Measurements from ENCODE around the gene LOC101059915.

Gene LOC101059915

GRCh38 chrX:71653344-71653743, 14.0 kb upstream of the LOC101059915 start:
- intact Hi-C loops (cut with micrococcal nuclease): loop anchor here (2.0 to 5.0 kb wide), 6 partner anchors 31 to 886 kb away; partner anchors contain the start of genes CXCR3 (in 1 of the 2) and OGT (in 1 of the 2)
- Mint-ChIP-seq H3K27me3 (peaks cover 0 to 12% (median 0%) of the 10 kb centered on the region in 5 donors), H3K4me1 (peaks cover 0 to 22% (median 0%) of the 10 kb centered on the region in 7 donors), H3K27ac (no peak overlapping the region), H3K36me3 (no peaks in the 10 kb centered on the region), H3K4me3 (no peak overlapping the region), H3K9me3 (peaks cover 0 to 6% (median 0%) of the 10 kb centered on the region in 11 donors)
- Histone ChIP-seq H3K36me3 (ENCODE audit: control insufficient read depth in 2 of 3, insufficient read depth in 3 of 3, low read length in 3 of 3) (no peaks in the 10 kb centered on the region), H3K9me3 (ENCODE audit: control insufficient read depth in 2 of 3, low read length in 3 of 3) (no peaks in the 10 kb centered on the region), H3K27ac (ENCODE audit: low read depth, low read length) (no peak overlapping the region), H3K4me1 (ENCODE audit: control insufficient read depth in 2 of 2, insufficient read depth in 2 of 2, low read length in 2 of 2) (peaks cover 0 to 5% of the 10 kb centered on the region in 2 donors), H3K27me3 (ENCODE audit: control insufficient read depth in 2 of 2, insufficient read depth in 2 of 2, low read length in 2 of 2) (no peaks in the 10 kb centered on the region), H3K4me3 (ENCODE audit: low read length) (no peak overlapping the region)
- CTCF ChIA-PET: no interaction called here
- ATAC-seq: no peak
- POLR2A ChIA-PET: no interaction called here
- DNase-seq: no peak

GRCh38 chrX:71657267-71657666, 10.1 kb upstream of the LOC101059915 start:
- H3K4me3 Mint-ChIP-seq: no peak overlapping the region
- Histone ChIP-seq H3K9me3 (ENCODE audit: control insufficient read depth in 2 of 3, low read length in 3 of 3) (no peaks in the 10 kb centered on the region), H3K27ac (ENCODE audit: low read depth, low read length) (no peak overlapping the region), H3K27me3 (ENCODE audit: control insufficient read depth in 2 of 2, insufficient read depth in 2 of 2, low read length in 2 of 2) (no peaks in the 10 kb centered on the region), H3K4me1 (ENCODE audit: control insufficient read depth in 2 of 2, insufficient read depth in 2 of 2, low read length in 2 of 2) (no peaks in the 10 kb centered on the region), H3K4me3 (ENCODE audit: low read length) (no peak overlapping the region), H3K36me3 (ENCODE audit: control insufficient read depth in 2 of 3, insufficient read depth in 3 of 3, low read length in 3 of 3) (no peaks in the 10 kb centered on the region)
- H3K27ac Mint-ChIP-seq: no peak overlapping the region
- DNase-seq (no peak), ATAC-seq (no peak)
- no peaks in the 10 kb centered on the region for H3K36me3 Mint-ChIP-seq
- intact Hi-C loops (cut with micrococcal nuclease): no loop called here
- H3K9me3 Mint-ChIP-seq: peaks cover 0 to 6% (median 0%) of the 10 kb centered on the region in 11 donors
- peaks cover 0 to 12% (median 0%) of the 10 kb centered on the region in 5 donors for H3K27me3 Mint-ChIP-seq
- peaks cover under 1 to 11% (median 2%) of the 10 kb centered on the region in 7 donors for H3K4me1 Mint-ChIP-seq
- POLR2A ChIA-PET: no interaction called here
- CTCF ChIA-PET: no interaction called here

GRCh38 chrX:71659342-71659741, 8.0 kb upstream of the LOC101059915 start:
- H3K4me3 Mint-ChIP-seq: no peak overlapping the region
- no peak overlapping the region for H3K27ac Mint-ChIP-seq
- Histone ChIP-seq H3K36me3 (ENCODE audit: control insufficient read depth in 2 of 3, insufficient read depth in 3 of 3, low read length in 3 of 3) (no peaks in the 10 kb centered on the region), H3K9me3 (ENCODE audit: control insufficient read depth in 2 of 3, low read length in 3 of 3) (no peaks in the 10 kb centered on the region), H3K27ac (ENCODE audit: low read depth, low read length) (no peak overlapping the region), H3K4me3 (ENCODE audit: low read length) (no peak overlapping the region), H3K4me1 (ENCODE audit: control insufficient read depth in 2 of 2, insufficient read depth in 2 of 2, low read length in 2 of 2) (peaks cover 3 to 5% of the 10 kb centered on the region in 2 donors), H3K27me3 (ENCODE audit: control insufficient read depth in 2 of 2, insufficient read depth in 2 of 2, low read length in 2 of 2) (no peaks in the 10 kb centered on the region)
- H3K27me3 Mint-ChIP-seq: peaks cover 0 to 11% (median 0%) of the 10 kb centered on the region in 5 donors
- ChIA-PET POLR2A (no interaction called here), CTCF (no interaction called here)
- H3K9me3 Mint-ChIP-seq: peaks cover 0 to 6% (median 0%) of the 10 kb centered on the region in 11 donors
- intact Hi-C loops (cut with micrococcal nuclease): no loop called here
- peaks cover 6 to 24% (median 13%) of the 10 kb centered on the region in 7 donors for H3K4me1 Mint-ChIP-seq
- DNase-seq (no peak), ATAC-seq (no peak)
- H3K36me3 Mint-ChIP-seq: no peaks in the 10 kb centered on the region

GRCh38 chrX:71659959-71660358, 7.4 kb upstream of the LOC101059915 start:
- intact Hi-C loops (cut with micrococcal nuclease): no loop called here
- H3K4me3 Mint-ChIP-seq: no peak overlapping the region
- H3K4me1 Mint-ChIP-seq: peaks cover 6 to 24% (median 13%) of the 10 kb centered on the region in 7 donors

GRCh38 chrX:71660562-71661416, 6.6 kb upstream of the LOC101059915 start:
- peaks cover 0 to 6% (median 0%) of the 10 kb centered on the region in 11 donors for H3K9me3 Mint-ChIP-seq
- H3K4me1 Mint-ChIP-seq: peaks cover 6 to 24% (median 13%) of the 10 kb centered on the region in 7 donors
- no peaks in the 10 kb centered on the region for H3K36me3 Mint-ChIP-seq
- no peak overlapping the region for H3K4me3 Mint-ChIP-seq
- no peaks in the 10 kb centered on the region for H3K9me3 ChIP-seq (ENCODE audit: control insufficient read depth in 2 of 3, low read length in 3 of 3)
- ATAC-seq (no peak), DNase-seq (no peak)
- no peaks in the 10 kb centered on the region for H3K36me3 ChIP-seq (ENCODE audit: control insufficient read depth in 2 of 3, insufficient read depth in 3 of 3, low read length in 3 of 3)
- peaks cover 0 to 5% (median 0%) of the 10 kb centered on the region in 5 donors for H3K27me3 Mint-ChIP-seq
- peaks cover 3 to 5% of the 10 kb centered on the region in 2 donors for H3K4me1 ChIP-seq (ENCODE audit: control insufficient read depth in 2 of 2, insufficient read depth in 2 of 2, low read length in 2 of 2)
- H3K27ac Mint-ChIP-seq: peak overlapping the region in 1 of 9 donors; percentile 44
- ChIA-PET POLR2A (no interaction called here), CTCF (no interaction called here)
- intact Hi-C loops (cut with micrococcal nuclease): no loop called here
- H3K4me3 ChIP-seq (ENCODE audit: low read length): no peak overlapping the region
- H3K27ac ChIP-seq (ENCODE audit: low read depth, low read length): no peak overlapping the region
- no peaks in the 10 kb centered on the region for H3K27me3 ChIP-seq (ENCODE audit: control insufficient read depth in 2 of 2, insufficient read depth in 2 of 2, low read length in 2 of 2)

More at GRCh38 chrX:71659959-71660358, 7.4 kb upstream of the LOC101059915 start:
- CTCF ChIA-PET: no interaction called here
- Histone ChIP-seq H3K27ac (ENCODE audit: low read depth, low read length) (no peak overlapping the region), H3K4me3 (ENCODE audit: low read length) (no peak overlapping the region), H3K4me1 (ENCODE audit: control insufficient read depth in 2 of 2, insufficient read depth in 2 of 2, low read length in 2 of 2) (peaks cover 3 to 5% of the 10 kb centered on the region in 2 donors), H3K9me3 (ENCODE audit: control insufficient read depth in 2 of 3, low read length in 3 of 3) (no peaks in the 10 kb centered on the region), H3K36me3 (ENCODE audit: control insufficient read depth in 2 of 3, insufficient read depth in 3 of 3, low read length in 3 of 3) (no peaks in the 10 kb centered on the region), H3K27me3 (ENCODE audit: control insufficient read depth in 2 of 2, insufficient read depth in 2 of 2, low read length in 2 of 2) (no peaks in the 10 kb centered on the region)
- POLR2A ChIA-PET: no interaction called here
- Mint-ChIP-seq H3K36me3 (no peaks in the 10 kb centered on the region), H3K27ac (no peak overlapping the region), H3K27me3 (peaks cover 0 to 10% (median 0%) of the 10 kb centered on the region in 5 donors), H3K9me3 (peaks cover 0 to 6% (median 0%) of the 10 kb centered on the region in 11 donors)
- DNase-seq (no peak), ATAC-seq (no peak)

GRCh38 chrX:71661919-71662318, 5.4 kb upstream of the LOC101059915 start:
- no peaks in the 10 kb centered on the region for H3K36me3 ChIP-seq (ENCODE audit: control insufficient read depth in 2 of 3, insufficient read depth in 3 of 3, low read length in 3 of 3)
- no peak for DNase-seq
- Mint-ChIP-seq H3K27ac (peak overlapping the region in 1 of 9 donors; percentile 44), H3K4me1 (peaks cover 6 to 18% (median 13%) of the 10 kb centered on the region in 7 donors), H3K36me3 (no peaks in the 10 kb centered on the region), H3K4me3 (peak overlapping the region in 2 of 10 donors; percentile 57 to 59), H3K27me3 (no peaks in the 10 kb centered on the region), H3K9me3 (peaks cover 0 to 1% (median 0%) of the 10 kb centered on the region in 11 donors)
- no peaks in the 10 kb centered on the region for H3K9me3 ChIP-seq (ENCODE audit: control insufficient read depth in 2 of 3, low read length in 3 of 3)
- intact Hi-C loops (cut with micrococcal nuclease): no loop called here
- no peak overlapping the region for H3K4me3 ChIP-seq (ENCODE audit: low read length)
- no peaks in the 10 kb centered on the region for H3K27me3 ChIP-seq (ENCODE audit: control insufficient read depth in 2 of 2, insufficient read depth in 2 of 2, low read length in 2 of 2)
- ChIA-PET CTCF (interaction anchor here (1.7 kb wide), 1 partner anchor 10 kb away, joined by 5 read pairs; no protein-coding TSS in a partner anchor), POLR2A (no interaction called here)
- no peak for ATAC-seq
- H3K27ac ChIP-seq (ENCODE audit: low read depth, low read length): no peak overlapping the region
- peaks cover 3 to 5% of the 10 kb centered on the region in 2 donors for H3K4me1 ChIP-seq (ENCODE audit: control insufficient read depth in 2 of 2, insufficient read depth in 2 of 2, low read length in 2 of 2)

All from naive thymus-derived CD4-positive, alpha-beta T cell (primary cell).